Tibial nerve (tissue), 4 donors: ENCODE results near the gene PYHIN1. TPM values are rescaled to one million over a fixed set of nuclear protein-coding genes. Genes with fewer than 3 reads are reported as not detected.
"Not testable (repeated sequence)": the region's sequence is repeated elsewhere in the genome, so short reads cannot be mapped to it uniquely, and the experiment has no call there.

ENCODE experiments used
- DNase-seq, 2 donors: peaks; one replicate each; pipeline ENCODE4 v3.0.0-alpha.2; 2019; ENCODE audit warnings: low spot score in 2 of 2
- H3K27ac ChIP-seq, 4 donors: fragments of 200-600 bp; sonication (generic) in 3 of 4; one replicate each; pipeline ENCODE4 v1.5.1; 2017 to 2019; ENCODE audit warnings: mild to moderate bottlenecking in 1 of 4
- H3K27me3 ChIP-seq, 2 donors: fragments of 200-600 bp; sonication (generic) in 1 of 2; one replicate each; pipeline versions ENCODE4 v1.5.1 to v1.6.0; 2017 to 2019
- H3K36me3 ChIP-seq, 3 donors: fragments of 200-600 bp; sonication (generic); one replicate each; pipeline ENCODE4 v1.5.1; 2018 to 2019
- H3K4me1 ChIP-seq, 4 donors: fragments of 200-600 bp; sonication (generic) in 3 of 4; one replicate each; pipeline ENCODE4 v1.5.1; 2017 to 2019
- H3K4me3 ChIP-seq, 4 donors: fragments of 200-600 bp; sonication (generic) in 3 of 4; one replicate each; pipeline ENCODE4 v1.5.1; 2017 to 2019; ENCODE audit warnings: mild to moderate bottlenecking in 1 of 4, moderate library complexity in 1 of 4
- H3K9me3 ChIP-seq, 4 donors: fragments of 200-600 bp; sonication (generic) in 3 of 4; one replicate each; pipeline ENCODE4 v1.5.1; 2017 to 2019
- CTCF ChIP-seq, 5 experiments: fragments of 200-600 bp in 3 of 5; fragments of 450-650 bp in 2 of 5; sonication (generic) in 3 of 5; IDR thresholded peaks; one replicate each; pipeline ENCODE4 v1.5.1; 2016 to 2019; ENCODE audit warnings: antibody characterized with exemption in 5 of 5, mild to moderate bottlenecking in 3 of 5, moderate library complexity in 2 of 5
- EP300 ChIP-seq, 2 donors: sonication (generic); formaldehyde crosslinking; IDR thresholded peaks; one replicate each; pipeline ENCODE4 v1.6.1; 2017; ENCODE audit warnings: antibody characterized with exemption in 2 of 2, mild to moderate bottlenecking in 1 of 2
- POLR2A ChIP-seq, 2 donors: fragments of 450-650 bp; IDR thresholded peaks; one replicate each; pipeline ENCODE4 v1.6.1; 2017; ENCODE audit warnings: antibody characterized with exemption in 2 of 2, mild to moderate bottlenecking in 2 of 2, moderate library complexity in 2 of 2
- WGBS, 2 donors: methylation state at CpG; one replicate each; pipeline ENCODE4 v1.1.5; 2018; 5-methylcytosine and 5-hydroxymethylcytosine counted together
- total RNA-seq, 4 donors: library from RNA; depleted of rRNA; stranded (reverse); fragments of >200 nt; gene quantifications; one replicate each; pipeline ENCODE4 v1.1.0, GENCODE V29; 2016

The PYHIN1 gene
- total RNA-seq, 4 donors from 2014 or later: 2.2 to 5.2 (median 3.6) TPM

- DNase-seq: peak; percentile 87 to 95
- WGBS, 2 donors: 0% methylated on average over 1 of the region's 1 CpG
- H3K27me3 ChIP-seq: no peaks in the 10 kb centered on the region
- no peaks in the 10 kb centered on the region for H3K36me3 ChIP-seq
- H3K4me1 ChIP-seq: peaks cover 0 to 43% (median 31%) of the 10 kb centered on the region in 4 donors
- H3K9me3 ChIP-seq: no peaks in the 10 kb centered on the region
- H3K4me3 ChIP-seq: peak overlapping the region; percentile 38 to 58 (median 44)
- peak overlapping the region; percentile 64 to 96 (median 88) for H3K27ac ChIP-seq
- TF ChIP-seq CTCF (IDR thresholded peaks at IDR 0.05) (no peak), EP300 (IDR thresholded peaks at IDR 0.05) (peak; percentile 78 to 94)
Observed at GRCh38 chr1:159000625-159001024, 69.3 kb downstream of the PYHIN1 start.

- Histone ChIP-seq H3K9me3 (no peaks in the 10 kb centered on the region), H3K36me3 (no peaks in the 10 kb centered on the region), H3K27ac (peak overlapping the region in 3 of 4 donors; percentile 57 to 71 (median 68)), H3K4me3 (no peak overlapping the region), H3K27me3 (no peaks in the 10 kb centered on the region), H3K4me1 (peaks cover 0 to 73% (median 46%) of the 10 kb centered on the region in 4 donors)
- no peak for TF ChIP-seq EP300 (IDR thresholded peaks at IDR 0.05)
- TF ChIP-seq POLR2A (IDR thresholded peaks at IDR 0.05): no peak
- TF ChIP-seq CTCF (IDR thresholded peaks at IDR 0.05): no peak
- DNase-seq: no peak
Observed at GRCh38 chr1:159005161-159005560, 73.8 kb downstream of the PYHIN1 start.

- Histone ChIP-seq H3K9me3 (no peaks in the 10 kb centered on the region), H3K36me3 (no peaks in the 10 kb centered on the region), H3K27me3 (no peaks in the 10 kb centered on the region), H3K4me1 (peaks cover 0 to 73% (median 46%) of the 10 kb centered on the region in 4 donors), H3K27ac (peak overlapping the region in 3 of 4 donors; percentile 57 to 71 (median 68)), H3K4me3 (no peak overlapping the region)
- DNase-seq: no peak
- 36 to 40% methylated on average over 6 of the region's 6 CpGs for WGBS, 2 donors
- peak in 1 of 2 donors; percentile 50 for TF ChIP-seq EP300 (IDR thresholded peaks at IDR 0.05)
- TF ChIP-seq POLR2A (IDR thresholded peaks at IDR 0.05): no peak
- no peak for TF ChIP-seq CTCF (IDR thresholded peaks at IDR 0.05)
Observed at GRCh38 chr1:159005676-159006075, 74.3 kb downstream of the PYHIN1 start.

GRCh38 chr1:159006210-159006807 lies 75.0 kb downstream of the PYHIN1 start:
- DNase-seq, H3K4me3 ChIP-seq, H3K9me3 ChIP-seq, H3K36me3 ChIP-seq, H3K27me3 ChIP-seq: not testable (repeated sequence)
- 71 to 76% methylated on average over 11 of the region's 11 CpGs for WGBS, 2 donors
- Histone ChIP-seq H3K4me1 (peaks cover 0 to 68% (median 44%) of the 10 kb centered on the region in 4 donors), H3K27ac (peak overlapping the region in 2 of 4 donors; percentile 57 to 71)

- TF ChIP-seq POLR2A (IDR thresholded peaks at IDR 0.05) (no peak), CTCF (IDR thresholded peaks at IDR 0.05) (no peak), EP300 (IDR thresholded peaks at IDR 0.05) (no peak)
- Histone ChIP-seq H3K4me3 (no peak overlapping the region), H3K36me3 (no peaks in the 10 kb centered on the region), H3K4me1 (peaks cover 0 to 65% (median 30%) of the 10 kb centered on the region in 4 donors), H3K9me3 (no peaks in the 10 kb centered on the region), H3K27ac (peak overlapping the region in 2 of 4 donors; percentile 3 to 98), H3K27me3 (no peaks in the 10 kb centered on the region)
- no peak for DNase-seq
Observed at GRCh38 chr1:159007726-159008125, 76.4 kb downstream of the PYHIN1 start.
